IPS-15b (cell line): ENCODE measurements around the gene PUS1.
A peak's percentile ranks its signal among the peaks of the same experiment; 100 is the strongest.
"Not testable (repeated sequence)": the region's sequence is repeated elsewhere in the genome, so short reads cannot be mapped to it uniquely, and the experiment has no call there.

Source experiments
- H3K27me3 ChIP-seq: one replicate; pipeline ENCODE4 v1.6.1; 2013; ENCODE audit warnings: low read length; ENCODE audit not compliant: control insufficient read depth, insufficient read depth
- H3K36me3 ChIP-seq: one replicate; pipeline ENCODE4 v1.6.1; 2013; ENCODE audit warnings: low read length; ENCODE audit not compliant: control insufficient read depth, insufficient read depth
- H3K4me1 ChIP-seq: one replicate; pipeline ENCODE4 v1.6.1; 2013; ENCODE audit warnings: mild to moderate bottlenecking, low read length; ENCODE audit not compliant: control insufficient read depth, insufficient read depth
- H3K4me3 ChIP-seq: one replicate; pipeline ENCODE4 v1.5.1; 2013; ENCODE audit warnings: low read depth, low read length
- H3K9ac ChIP-seq: one replicate; pipeline ENCODE4 v1.6.1; 2013; ENCODE audit warnings: low read depth, mild to moderate bottlenecking, low read length
- H3K9me3 ChIP-seq: one replicate; pipeline ENCODE4 v1.6.1; 2013; ENCODE audit warnings: mild to moderate bottlenecking, low read length; ENCODE audit not compliant: control insufficient read depth, insufficient read depth

Gene PUS1

GRCh38 chr12:131948713-131949430 is 19.8 kb downstream of the PUS1 start:
- H3K4me3 ChIP-seq: peak overlapping the region; percentile 52
- not testable (repeated sequence) for H3K27me3 ChIP-seq, H3K9me3 ChIP-seq, H3K9ac ChIP-seq, H3K36me3 ChIP-seq, H3K4me1 ChIP-seq

DNA sequence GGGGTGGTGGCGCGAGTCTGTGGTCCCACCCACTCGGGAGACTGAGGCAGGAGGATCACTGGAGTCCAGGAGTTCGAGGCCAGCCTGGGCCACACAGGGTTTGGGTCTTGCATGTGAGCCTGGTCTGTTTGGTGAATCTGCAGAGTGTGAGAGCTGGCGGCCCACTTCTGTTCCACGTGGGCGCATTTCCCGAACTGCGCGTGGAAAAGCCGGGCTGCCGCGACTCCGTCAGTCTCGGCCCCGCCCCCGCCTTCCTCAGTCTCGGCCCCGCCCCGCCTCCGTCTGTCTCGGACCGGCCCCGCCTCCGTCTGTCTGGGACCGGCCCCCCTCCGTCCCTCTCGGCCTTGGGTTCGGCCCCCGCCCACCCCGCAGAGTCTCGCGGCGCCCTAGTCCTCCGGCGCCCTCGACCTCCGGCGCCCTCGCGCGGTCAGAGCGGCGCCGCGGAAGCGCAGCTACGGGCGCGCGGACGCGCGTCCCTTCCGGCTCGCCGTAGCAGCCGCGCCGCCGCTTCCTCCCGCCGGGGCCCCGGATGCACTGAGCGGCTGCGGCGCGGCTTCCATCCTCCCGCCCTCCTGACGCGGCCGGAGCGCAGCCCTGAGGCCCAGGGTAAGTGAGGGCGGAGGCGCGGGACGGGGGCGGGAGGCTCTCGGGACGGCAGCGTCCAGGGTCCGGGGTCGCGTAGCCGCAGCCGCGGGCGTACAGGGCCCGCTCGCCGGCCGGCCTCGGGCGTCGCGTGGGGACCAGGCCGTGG is 20.5 kb downstream of the PUS1 start, which contains the start of gene EP400:
Gene EP400, plus strand, starts transcription at position 512 of the 751 bp plus-strand sequence. CDS start 10,678 bp downstream, outside the sequence.
- Histone ChIP-seq H3K4me1 (no peaks in the 10 kb centered on the region), H3K36me3 (peaks cover 5% of the 10 kb centered on the region), H3K4me3 (peak within 1 kb of the TSS; percentile 74), H3K27me3 (no peaks in the 10 kb centered on the region), H3K9ac (peak within 1 kb of the TSS; percentile 60), H3K9me3 (no peaks in the 10 kb centered on the region)

DNA sequence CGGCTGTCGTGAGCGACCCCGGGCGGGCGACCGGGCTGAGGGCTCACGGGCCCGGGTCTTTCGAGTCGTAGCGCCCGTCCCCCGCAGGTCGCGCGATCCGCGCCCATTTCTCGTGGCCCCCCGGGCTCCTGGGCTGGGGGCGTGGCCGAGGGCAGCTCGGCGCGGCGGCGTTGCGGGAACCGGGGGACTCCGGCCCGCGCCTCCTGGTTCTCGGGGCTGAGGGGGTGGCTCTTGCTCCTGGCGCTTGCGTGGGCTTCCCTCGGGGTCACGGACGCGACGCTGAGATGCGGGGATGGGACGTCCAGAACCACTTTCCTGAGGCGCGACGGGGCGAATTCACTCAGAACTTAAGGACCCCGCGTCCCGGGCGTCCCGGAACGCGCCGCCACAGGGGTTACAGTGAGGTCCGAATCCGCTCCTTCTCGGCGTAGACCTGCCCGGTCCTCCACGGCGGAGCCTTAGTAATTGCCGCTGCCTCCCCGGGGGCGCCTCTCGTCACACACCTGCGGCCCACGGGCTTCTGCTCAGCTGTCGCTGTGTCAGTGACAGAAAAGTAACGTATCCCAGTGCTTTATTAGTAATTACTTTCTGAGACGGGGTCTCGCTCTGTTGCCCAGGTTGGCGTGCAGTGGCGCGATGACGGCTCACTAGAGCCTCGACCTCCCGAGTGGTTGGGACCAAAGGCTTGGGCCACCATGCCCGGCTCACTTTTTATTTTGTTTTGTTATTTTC is 21.3 kb downstream of the PUS1 start:
- H3K9ac ChIP-seq: peak overlapping the region; percentile 60
- no peaks in the 10 kb centered on the region for H3K27me3 ChIP-seq
- no peaks in the 10 kb centered on the region for H3K9me3 ChIP-seq
- no peaks in the 10 kb centered on the region for H3K36me3 ChIP-seq
- H3K4me1 ChIP-seq: no peaks in the 10 kb centered on the region
- H3K4me3 ChIP-seq: peak overlapping the region; percentile 74

DNA sequence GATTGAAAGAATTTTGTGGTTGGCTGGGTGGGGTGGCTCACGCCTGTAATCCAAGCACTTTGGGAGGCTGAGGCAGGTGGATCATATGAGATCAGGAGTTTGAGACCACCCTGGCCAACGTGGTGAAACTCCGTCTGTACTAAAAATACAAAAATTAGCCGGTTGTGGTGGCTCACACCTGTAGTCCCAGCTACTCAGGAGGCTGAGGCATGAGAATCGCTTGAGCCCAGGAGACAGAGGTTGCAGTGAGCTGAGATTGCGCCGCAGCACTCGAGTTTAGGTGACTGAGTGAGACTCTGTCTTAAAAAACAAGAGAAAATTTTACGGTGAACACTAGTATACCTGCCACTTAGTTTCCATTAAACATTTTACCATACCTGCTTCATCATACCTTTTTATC is 24.7 kb downstream of the PUS1 start:
- H3K27me3 ChIP-seq, H3K4me1 ChIP-seq, H3K9ac ChIP-seq, H3K4me3 ChIP-seq, H3K36me3 ChIP-seq, H3K9me3 ChIP-seq: not testable (repeated sequence)

DNA sequence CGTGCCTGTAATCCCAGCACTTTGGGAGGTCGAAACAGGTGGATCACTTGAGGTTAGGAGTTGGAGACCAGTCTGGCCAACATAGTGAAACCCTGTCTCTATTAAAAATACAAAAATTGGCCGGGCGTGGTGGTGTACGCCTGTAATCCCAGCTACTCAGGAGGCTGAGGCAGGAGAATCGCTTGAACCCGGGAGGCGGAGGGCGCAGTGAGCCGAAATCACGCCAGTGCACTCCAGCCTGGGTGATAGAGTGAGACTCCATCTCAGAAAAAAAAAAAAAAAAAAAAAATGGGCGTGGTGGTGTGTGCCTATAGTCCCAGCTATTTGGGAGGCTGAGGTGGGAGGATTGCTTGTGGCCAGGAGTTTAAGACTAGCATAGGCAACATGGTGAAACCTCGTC is 25.4 kb downstream of the PUS1 start:
- not testable (repeated sequence) for H3K27me3 ChIP-seq, H3K9me3 ChIP-seq, H3K4me3 ChIP-seq, H3K36me3 ChIP-seq, H3K4me1 ChIP-seq, H3K9ac ChIP-seq

- H3K9me3 ChIP-seq: no peaks in the 10 kb centered on the region
- no peaks in the 10 kb centered on the region for H3K27me3 ChIP-seq
- peaks cover 4% of the 10 kb centered on the region for H3K36me3 ChIP-seq
- no peaks in the 10 kb centered on the region for H3K4me1 ChIP-seq
- no peak overlapping the region for H3K4me3 ChIP-seq
- no peak overlapping the region for H3K9ac ChIP-seq
These were observed 30.0 kb downstream of the PUS1 start for GRCh38 chr12:131959116-131959515.

GRCh38 chr12:131959641-131960589 is 30.8 kb downstream of the PUS1 start:
- Histone ChIP-seq H3K27me3 (no peaks in the 10 kb centered on the region), H3K36me3 (peaks cover 4% of the 10 kb centered on the region), H3K4me3 (no peak overlapping the region), H3K9ac (no peak overlapping the region), H3K4me1 (no peaks in the 10 kb centered on the region), H3K9me3 (no peaks in the 10 kb centered on the region)

- H3K4me3 ChIP-seq, H3K36me3 ChIP-seq, H3K9me3 ChIP-seq, H3K9ac ChIP-seq, H3K27me3 ChIP-seq, H3K4me1 ChIP-seq: not testable (repeated sequence)
These were observed 31.7 kb downstream of the PUS1 start for GRCh38 chr12:131960590-131961325.

GRCh38 chr12:131961328-131961727 is 32.3 kb downstream of the PUS1 start:
- not testable (repeated sequence) for H3K36me3 ChIP-seq, H3K4me1 ChIP-seq, H3K9ac ChIP-seq, H3K4me3 ChIP-seq, H3K27me3 ChIP-seq, H3K9me3 ChIP-seq

GRCh38 chr12:131962069-131962468 is 33.0 kb downstream of the PUS1 start:
- H3K9me3 ChIP-seq: no peaks in the 10 kb centered on the region
- H3K36me3 ChIP-seq: peaks cover 4% of the 10 kb centered on the region
- no peaks in the 10 kb centered on the region for H3K4me1 ChIP-seq
- no peak overlapping the region for H3K9ac ChIP-seq
- H3K4me3 ChIP-seq: no peak overlapping the region
- no peaks in the 10 kb centered on the region for H3K27me3 ChIP-seq
